Measurements from ENCODE around the gene ZCCHC7.
A peak's percentile ranks its signal among the peaks of the same experiment; 100 is the strongest.
"Not testable (repeated sequence)": the region's sequence is repeated elsewhere in the genome, so short reads cannot be mapped to it uniquely, and the experiment has no call there.

Gene ZCCHC7

GRCh38 chr9:37301042-37301853, 180.9 kb downstream of the ZCCHC7 start:
- no peak for DNase-seq

DNA sequence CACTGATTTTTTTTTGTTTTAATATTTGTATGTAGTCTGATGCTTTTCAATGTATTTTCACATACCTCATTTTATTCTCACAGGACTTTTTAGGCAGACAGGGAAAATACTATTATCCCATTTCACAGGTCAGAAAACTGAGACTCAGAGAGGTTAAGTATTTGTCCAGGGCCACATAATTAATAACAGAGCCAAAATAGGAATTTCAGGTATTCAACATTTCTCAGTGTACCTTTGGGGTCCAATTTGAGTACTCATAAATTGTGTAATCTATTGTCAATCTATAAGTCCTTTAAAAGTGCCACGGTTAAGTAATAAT, 181.4 kb downstream of the ZCCHC7 start:
- no peak for DNase-seq

DNA sequence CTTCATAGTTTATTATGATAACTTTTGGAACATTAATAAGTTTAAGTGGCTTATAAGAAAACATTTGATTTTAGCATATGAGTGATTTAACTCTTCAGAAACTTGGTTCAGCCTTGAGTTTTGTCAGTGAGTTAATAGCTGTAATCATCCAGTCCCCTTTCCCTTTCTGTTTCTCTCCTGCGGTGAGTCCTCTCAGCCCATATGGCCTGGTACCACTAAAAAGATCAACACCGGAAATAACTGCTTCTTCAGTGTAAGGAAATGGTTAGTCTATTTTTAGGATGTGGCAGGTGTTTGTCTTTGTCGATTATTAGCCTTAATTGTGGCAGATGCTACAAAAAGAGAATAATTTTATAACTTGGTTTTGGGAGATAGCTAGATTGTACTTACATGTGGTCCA, 181.9 kb downstream of the ZCCHC7 start:
- peak; percentile 11 for DNase-seq

- not testable (repeated sequence) for DNase-seq
These were observed 182.9 kb downstream of the ZCCHC7 start for GRCh38 chr9:37303272-37303671.

DNA sequence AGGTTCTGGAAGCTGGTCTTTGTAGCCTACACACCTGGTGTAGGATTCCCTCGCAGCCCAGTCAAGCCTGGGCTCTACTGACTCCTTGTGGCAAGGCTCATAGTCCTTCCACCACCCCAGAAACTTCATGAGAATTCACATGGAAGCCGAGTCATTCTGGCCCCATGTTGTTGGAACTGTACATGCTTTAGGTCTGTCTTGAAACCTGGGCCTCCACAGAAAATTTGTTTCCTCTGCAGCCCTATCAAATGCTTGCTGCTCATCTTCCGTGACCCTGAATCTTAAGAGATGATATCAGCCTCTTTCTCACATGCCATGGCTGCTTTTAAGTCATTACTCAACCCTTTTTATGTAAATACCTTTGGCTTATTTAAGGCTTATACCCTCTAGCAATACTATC, 188.8 kb downstream of the ZCCHC7 start:
- peak; percentile 15 for DNase-seq

- no peak for DNase-seq
These were observed 191.7 kb downstream of the ZCCHC7 start for GRCh38 chr9:37311938-37312708.

DNA sequence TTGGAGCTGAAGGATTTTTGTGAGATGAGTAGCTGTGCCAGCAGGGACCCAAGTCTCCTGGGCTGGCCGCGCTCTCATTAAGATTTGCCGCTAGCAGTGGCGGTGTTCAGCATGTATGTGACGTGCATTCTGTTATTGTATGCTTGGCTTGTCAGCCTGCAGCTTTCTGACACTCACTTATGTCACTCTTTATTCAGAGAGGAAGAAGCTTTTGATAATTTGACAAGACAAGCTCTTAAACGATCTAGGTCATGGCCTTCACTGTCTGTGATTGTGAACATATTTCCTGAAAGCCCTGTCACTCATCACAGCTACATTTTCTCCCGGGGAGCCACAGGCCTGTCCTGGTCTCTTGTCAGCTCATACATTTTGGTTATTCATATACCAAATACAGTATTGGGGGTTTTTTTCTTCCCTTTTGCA, 203.9 kb downstream of the ZCCHC7 start:
- DNase-seq, result no peak

- DNase-seq, result no peak
These were observed 204.5 kb downstream of the ZCCHC7 start for GRCh38 chr9:37324691-37325490.

DNA sequence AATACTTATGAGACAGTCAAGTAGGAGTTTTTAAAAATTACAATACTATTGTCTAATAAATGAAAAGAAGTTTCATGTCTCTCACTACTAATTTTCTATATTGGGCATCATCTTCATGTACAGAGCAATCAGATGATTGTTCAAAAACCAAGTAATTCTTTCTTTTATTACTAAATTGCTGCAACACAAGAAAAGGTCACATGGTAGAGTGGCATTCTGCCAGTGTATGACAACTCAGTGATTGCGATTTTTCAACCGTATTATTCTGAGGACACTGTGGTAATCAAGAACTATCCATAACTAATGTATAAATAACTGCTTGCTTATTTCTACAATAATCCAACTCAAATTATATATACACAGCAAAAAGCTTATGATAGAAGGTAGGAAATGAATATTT, 205.4 kb downstream of the ZCCHC7 start:
- DNase-seq, result no peak

DNA sequence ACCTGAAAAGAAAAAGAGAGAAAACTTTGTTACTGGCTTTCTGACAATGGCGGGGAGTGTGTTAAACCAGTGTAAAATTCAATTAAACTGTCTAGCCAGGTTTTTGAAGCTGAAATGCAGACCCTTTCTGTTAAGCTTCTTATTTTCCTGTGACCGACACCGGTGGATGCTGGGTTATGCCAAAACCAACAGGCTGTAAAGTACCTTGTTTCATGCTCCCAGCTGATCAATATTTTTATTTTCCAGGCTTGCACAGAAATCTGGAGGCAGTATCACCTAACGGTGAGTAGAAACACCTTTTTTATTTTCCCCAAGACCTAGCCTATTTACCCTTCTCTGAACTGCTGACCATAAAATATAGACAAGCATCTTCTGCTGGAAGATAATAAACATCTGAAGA, 207.2 kb downstream of the ZCCHC7 start:
- DNase-seq, result no peak

- no peak for DNase-seq
These were observed 208.3 kb downstream of the ZCCHC7 start for GRCh38 chr9:37328556-37329227.

GRCh38 chr9:37329576-37329975, 209.2 kb downstream of the ZCCHC7 start:
- no peak for DNase-seq

- no peak for DNase-seq
These were observed 211.5 kb downstream of the ZCCHC7 start for GRCh38 chr9:37331871-37332270.

GRCh38 chr9:37332578-37332977, 212.2 kb downstream of the ZCCHC7 start:
- no peak for DNase-seq

GRCh38 chr9:37333288-37333687, 212.9 kb downstream of the ZCCHC7 start:
- DNase-seq, result no peak

- no peak for DNase-seq
These were observed 214.9 kb downstream of the ZCCHC7 start for GRCh38 chr9:37335238-37335637.

- DNase-seq, result no peak
These were observed 215.8 kb downstream of the ZCCHC7 start for GRCh38 chr9:37336150-37336549.

DNA sequence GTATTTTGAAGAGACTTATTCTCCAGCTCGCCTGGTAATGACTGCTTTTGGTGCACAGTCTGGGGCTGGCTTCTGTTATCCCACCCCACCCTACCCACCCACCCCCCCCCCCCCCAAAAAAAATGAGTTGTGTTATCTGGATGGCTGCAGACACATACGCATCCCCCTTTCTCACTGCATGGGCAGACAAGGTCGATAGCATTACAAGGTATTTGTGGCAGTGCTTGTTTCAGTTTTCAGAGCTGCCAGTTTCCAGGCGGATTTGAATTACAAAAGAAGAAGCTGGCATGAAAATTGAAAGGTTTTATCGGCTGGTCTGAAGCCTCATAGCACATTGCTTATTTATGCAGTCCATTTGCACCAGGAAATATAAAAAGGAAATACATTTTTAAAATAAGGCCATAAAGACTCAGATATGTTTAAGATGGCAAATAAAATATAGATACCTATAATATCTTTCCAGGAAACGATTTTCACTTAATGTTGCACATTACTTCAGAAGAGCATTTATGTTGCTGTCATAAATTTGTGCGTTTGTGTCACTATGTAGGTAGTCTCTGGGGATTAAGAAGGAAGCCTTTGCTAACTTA, 217.0 kb downstream of the ZCCHC7 start:
- DNase-seq, result no peak

DNA sequence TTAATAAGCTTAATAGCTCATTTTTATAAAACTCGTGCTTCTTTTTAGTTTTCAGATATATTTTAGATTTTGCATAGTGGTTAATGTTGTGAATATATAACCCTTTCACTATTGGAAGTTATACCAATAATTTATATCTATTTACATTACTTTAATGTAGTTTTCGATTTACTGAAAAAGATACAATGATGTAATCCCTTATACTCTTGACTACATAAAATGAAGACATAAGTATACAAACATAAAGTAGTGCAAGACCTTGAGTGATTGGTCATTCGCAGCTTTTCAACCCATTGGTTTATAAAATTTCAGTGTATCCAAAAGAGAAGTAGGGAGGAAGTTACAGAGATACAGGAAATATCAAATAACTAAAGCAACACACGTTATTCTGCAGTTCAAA, 217.8 kb downstream of the ZCCHC7 start:
- no peak for DNase-seq

DNA sequence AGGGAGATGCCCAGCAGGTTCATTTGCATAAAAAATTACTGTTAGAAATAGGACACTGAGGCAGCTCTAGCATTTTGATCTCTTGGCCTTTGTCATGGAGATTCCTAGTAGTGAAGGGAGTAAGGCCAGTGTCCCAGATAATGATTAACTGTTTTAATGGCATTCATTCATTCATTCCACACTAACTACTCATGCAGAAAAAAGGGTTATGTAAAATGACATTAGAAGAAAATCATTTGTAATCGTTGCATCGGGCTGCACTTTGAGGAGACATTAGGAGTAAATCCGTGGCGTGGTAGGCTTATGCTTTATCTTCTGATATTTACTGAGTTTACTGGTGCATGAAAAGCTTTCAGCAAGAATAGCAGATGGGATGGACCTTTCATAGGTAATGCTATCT, 219.5 kb downstream of the ZCCHC7 start:
- no peak for DNase-seq

GRCh38 chr9:37340961-37341360, 220.6 kb downstream of the ZCCHC7 start:
- DNase-seq, result no peak

GRCh38 chr9:37341704-37342103, 221.3 kb downstream of the ZCCHC7 start:
- DNase-seq, result no peak

DNA sequence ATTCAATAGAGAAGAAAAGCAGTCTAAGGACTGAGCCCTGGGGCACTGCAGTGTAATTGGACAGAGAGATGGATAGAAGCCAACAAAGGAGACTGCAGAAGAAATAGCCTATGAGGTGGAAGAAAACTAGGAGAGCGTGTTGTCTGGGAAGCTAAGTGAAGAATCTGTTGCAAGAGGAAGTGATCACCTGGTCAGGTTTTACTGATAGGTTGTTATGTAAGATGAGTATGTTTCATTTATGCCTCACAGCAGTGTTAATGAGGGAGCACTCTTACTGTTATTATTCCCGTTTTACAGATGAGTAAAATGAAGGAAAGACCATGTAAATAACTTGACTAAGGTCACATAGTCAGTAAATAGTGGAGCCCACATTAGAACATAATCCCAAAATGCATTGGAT, 222.1 kb downstream of the ZCCHC7 start:
- no peak for DNase-seq
